Measurements from ENCODE around the gene TMEM178B. TPM values are rescaled to one million over a fixed set of nuclear protein-coding genes. Genes with fewer than 3 reads are reported as not detected.

The TMEM178B gene
- polyA plus RNA-seq, 1 donor from 2014 or later: 40.7 TPM

GRCh38 chr7:141501451-141501850 lies 427.6 kb downstream of the TMEM178B start:
- Histone ChIP-seq H3K79me2 (replicated peaks; ENCODE audit: insufficient read depth, low read length) (no peaks in the 10 kb centered on the region), H3K4me3 (ENCODE audit: low read length) (no peak overlapping the region), H3F3A (ENCODE audit: insufficient read depth, low read length, poor library complexity, severe bottlenecking) (no peaks in the 10 kb centered on the region), H3K9me2 (ENCODE audit: insufficient read depth, low read length) (no peaks in the 10 kb centered on the region), H3K36me3 (ENCODE audit: insufficient read depth, low read length) (no peaks in the 10 kb centered on the region), H3K9me3 (ENCODE audit: low read length) (no peaks in the 10 kb centered on the region), H3K4me2 (ENCODE audit: low read length) (no peak overlapping the region), H4K20me1 (ENCODE audit: insufficient read depth) (no peaks in the 10 kb centered on the region), H3K27ac (ENCODE audit: low read length) (no peak overlapping the region), H3K9ac (ENCODE audit: low read length) (no peak overlapping the region), H3K27me3 (ENCODE audit: insufficient read depth, low read depth, low read length) (no peaks in the 10 kb centered on the region), H2AFZ (ENCODE audit: low read depth, low read length) (no peak overlapping the region)
- TF ChIP-seq, protein P1, sequence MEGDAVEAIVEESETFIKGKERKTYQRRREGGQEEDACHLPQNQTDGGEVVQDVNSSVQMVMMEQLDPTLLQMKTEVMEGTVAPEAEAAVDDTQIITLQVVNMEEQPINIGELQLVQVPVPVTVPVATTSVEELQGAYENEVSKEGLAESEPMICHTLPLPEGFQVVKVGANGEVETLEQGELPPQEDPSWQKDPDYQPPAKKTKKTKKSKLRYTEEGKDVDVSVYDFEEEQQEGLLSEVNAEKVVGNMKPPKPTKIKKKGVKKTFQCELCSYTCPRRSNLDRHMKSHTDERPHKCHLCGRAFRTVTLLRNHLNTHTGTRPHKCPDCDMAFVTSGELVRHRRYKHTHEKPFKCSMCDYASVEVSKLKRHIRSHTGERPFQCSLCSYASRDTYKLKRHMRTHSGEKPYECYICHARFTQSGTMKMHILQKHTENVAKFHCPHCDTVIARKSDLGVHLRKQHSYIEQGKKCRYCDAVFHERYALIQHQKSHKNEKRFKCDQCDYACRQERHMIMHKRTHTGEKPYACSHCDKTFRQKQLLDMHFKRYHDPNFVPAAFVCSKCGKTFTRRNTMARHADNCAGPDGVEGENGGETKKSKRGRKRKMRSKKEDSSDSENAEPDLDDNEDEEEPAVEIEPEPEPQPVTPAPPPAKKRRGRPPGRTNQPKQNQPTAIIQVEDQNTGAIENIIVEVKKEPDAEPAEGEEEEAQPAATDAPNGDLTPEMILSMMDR (IDR thresholded peaks at IDR 0.05; ENCODE audit: poor library complexity, severe bottlenecking): no peak
- TF ChIP-seq TAF1 (IDR thresholded peaks at IDR 0.05; ENCODE audit: low read depth): no peak
- TF ChIP-seq MXI1 (conservative IDR thresholded peaks at IDR 0.05; ENCODE audit: poor library complexity, severe bottlenecking): no peak
- TF ChIP-seq RAD21 (conservative IDR thresholded peaks at IDR 0.05): no peak
- TF ChIP-seq EP300 (conservative IDR thresholded peaks at IDR 0.05; ENCODE audit: poor library complexity, severe bottlenecking): no peak
- TF ChIP-seq SMC3 (conservative IDR thresholded peaks at IDR 0.05; ENCODE audit: poor library complexity): no peak
- TF ChIP-seq EZH2 (IDR thresholded peaks at IDR 0.05; ENCODE audit: borderline replicate concordance, insufficient read depth, low read length, poor library complexity, severe bottlenecking): no peak
- no peak for TF ChIP-seq REST (IDR thresholded peaks at IDR 0.05; ENCODE audit: borderline replicate concordance)
- TF ChIP-seq POLR2AphosphoS5 (IDR thresholded peaks at IDR 0.05): no peak

DNA sequence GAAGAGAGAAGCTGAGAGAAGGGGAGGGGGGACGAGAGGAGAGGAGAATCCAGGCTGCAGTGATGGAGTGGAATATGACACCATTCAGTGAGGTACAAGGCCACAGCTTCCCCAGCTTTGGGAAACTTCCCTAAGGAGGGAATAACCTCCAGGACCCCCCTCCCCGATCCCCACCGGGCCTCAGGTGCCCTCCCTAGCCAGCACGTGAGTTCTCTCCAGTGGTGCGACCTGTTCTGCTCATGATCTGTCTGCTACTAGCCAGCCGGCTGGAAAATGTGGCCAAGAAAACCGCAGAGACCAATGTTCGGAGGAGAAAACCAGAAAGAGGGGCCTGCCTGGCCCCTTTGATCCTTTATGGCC lies 437.4 kb downstream of the TMEM178B start:
- Histone ChIP-seq H3F3A (ENCODE audit: insufficient read depth, low read length, poor library complexity, severe bottlenecking) (no peaks in the 10 kb centered on the region), H4K20me1 (ENCODE audit: insufficient read depth) (no peaks in the 10 kb centered on the region), H3K9me2 (ENCODE audit: insufficient read depth, low read length) (no peaks in the 10 kb centered on the region), H2AFZ (ENCODE audit: low read depth, low read length) (no peak overlapping the region), H3K4me2 (ENCODE audit: low read length) (no peak overlapping the region), H3K4me3 (ENCODE audit: low read length) (no peak overlapping the region), H3K36me3 (ENCODE audit: insufficient read depth, low read length) (no peaks in the 10 kb centered on the region), H3K9ac (ENCODE audit: low read length) (no peak overlapping the region), H3K27me3 (ENCODE audit: insufficient read depth, low read depth, low read length) (no peaks in the 10 kb centered on the region), H3K27ac (ENCODE audit: low read length) (no peak overlapping the region), H3K79me2 (replicated peaks; ENCODE audit: insufficient read depth, low read length) (no peaks in the 10 kb centered on the region), H3K9me3 (ENCODE audit: low read length) (no peaks in the 10 kb centered on the region)
- TF ChIP-seq, protein P1 (IDR thresholded peaks at IDR 0.05; ENCODE audit: poor library complexity, severe bottlenecking): no peak
- no peak for TF ChIP-seq MXI1 (conservative IDR thresholded peaks at IDR 0.05; ENCODE audit: poor library complexity, severe bottlenecking)
- TF ChIP-seq SMC3 (conservative IDR thresholded peaks at IDR 0.05; ENCODE audit: poor library complexity): no peak
- no peak for TF ChIP-seq EP300 (conservative IDR thresholded peaks at IDR 0.05; ENCODE audit: poor library complexity, severe bottlenecking)
- no peak for TF ChIP-seq POLR2AphosphoS5 (IDR thresholded peaks at IDR 0.05)
- no peak for TF ChIP-seq TAF1 (IDR thresholded peaks at IDR 0.05; ENCODE audit: low read depth)
- no peak for TF ChIP-seq REST (IDR thresholded peaks at IDR 0.05; ENCODE audit: borderline replicate concordance)
- no peak for TF ChIP-seq RAD21 (conservative IDR thresholded peaks at IDR 0.05)
- TF ChIP-seq EZH2 (IDR thresholded peaks at IDR 0.05; ENCODE audit: borderline replicate concordance, insufficient read depth, low read length, poor library complexity, severe bottlenecking): no peak

All from neural cell (in vitro differentiated cells).